Loucy (cell line): ENCODE data around the gene LRRTM1.

Experiments used
- H2AFZ ChIP-seq: fragments of 200-600 bp; sonication (generic); 2 replicates; pipeline ENCODE4 v1.6.0; 2016; ENCODE audit warnings: antibody characterized with exemption, mild to moderate bottlenecking, low read length, moderate library complexity
- H3F3A ChIP-seq: fragments of 200-600 bp; 2 replicates; pipeline ENCODE4 v1.6.0; 2016; ENCODE audit warnings: antibody characterized with exemption, low read depth, mild to moderate bottlenecking
- H3K27me3 ChIP-seq: fragments of 200-600 bp; sonication (generic); 2 replicates; pipeline ENCODE4 v1.6.1; 2014; ENCODE audit warnings: low read length, mild to moderate bottlenecking; ENCODE audit not compliant: insufficient read depth, poor library complexity, severe bottlenecking
- H3K36me3 ChIP-seq: fragments of 200-600 bp; sonication (generic); 2 replicates; pipeline ENCODE4 v1.6.1; 2016; ENCODE audit warnings: low read length; ENCODE audit not compliant: insufficient read depth
- H3K4me1 ChIP-seq: fragments of 200-600 bp; sonication (generic); 2 replicates; pipeline ENCODE4 v1.5.1; 2014; ENCODE audit warnings: low read length, mild to moderate bottlenecking; ENCODE audit not compliant: insufficient read depth, poor library complexity, severe bottlenecking
- H3K4me2 ChIP-seq: fragments of 200-600 bp; sonication (generic); 2 replicates; pipeline ENCODE4 v1.6.0; 2014; ENCODE audit warnings: antibody characterized with exemption, low read length, low read depth, mild to moderate bottlenecking; ENCODE audit not compliant: poor library complexity, severe bottlenecking
- H3K4me3 ChIP-seq: fragments of 200-600 bp; sonication (generic); 2 replicates; pipeline ENCODE4 v1.5.1; 2014; ENCODE audit warnings: low read length, mild to moderate bottlenecking, mixed read lengths; ENCODE audit not compliant: poor library complexity, severe bottlenecking
- H3K79me2 ChIP-seq: fragments of 200-600 bp; sonication (generic); 2 replicates; pipeline ENCODE4 v1.6.1; 2014; ENCODE audit warnings: low read length; ENCODE audit not compliant: insufficient read depth
- H3K9ac ChIP-seq: fragments of 200-600 bp; sonication (generic); 2 replicates; pipeline ENCODE4 v1.6.0; 2014; ENCODE audit warnings: mild to moderate bottlenecking, low read depth, low read length, moderate library complexity; ENCODE audit not compliant: poor library complexity, severe bottlenecking
- H3K9me2 ChIP-seq: fragments of 200-600 bp; sonication (generic); replicated peaks from 2 replicates; pipeline ENCODE4 v1.6.1; 2016; ENCODE audit warnings: low read depth, low read length, mixed read lengths
- H3K9me3 ChIP-seq: fragments of 200-600 bp; sonication (generic); 2 replicates; pipeline ENCODE4 v1.6.1; 2014; ENCODE audit warnings: mild to moderate bottlenecking, antibody characterized with exemption, low read length, low read depth; ENCODE audit not compliant: insufficient read depth
- H4K20me1 ChIP-seq: fragments of 200-600 bp; sonication (generic); 2 replicates; pipeline ENCODE4 v1.6.0; 2014; ENCODE audit warnings: antibody characterized with exemption, low read length, mild to moderate bottlenecking; ENCODE audit not compliant: insufficient read depth, poor library complexity, severe bottlenecking
- CTCF ChIP-seq: fragments of 200-600 bp; sonication (generic); conservative IDR thresholded peaks from 2 replicates; pipeline ENCODE4 v1.5.1; 2014; ENCODE audit warnings: mild to moderate bottlenecking, antibody characterized with exemption, low read length
- EZH2phosphoT487 ChIP-seq: fragments of 200-600 bp; IDR thresholded peaks from 2 replicates; pipeline ENCODE4 v1.6.1; 2018; ENCODE audit warnings: antibody characterized with exemption, mild to moderate bottlenecking, moderate library complexity, borderline replicate concordance

Gene LRRTM1

GRCh38 chr2:80292474-80292873 is 12.1 kb downstream of the LRRTM1 start:
- Histone ChIP-seq H3K27me3 (no peaks in the 10 kb centered on the region), H3K9me3 (no peaks in the 10 kb centered on the region), H3K9me2 (no peaks in the 10 kb centered on the region), H3K4me3 (no peak overlapping the region), H3K79me2 (no peaks in the 10 kb centered on the region), H3K4me1 (no peaks in the 10 kb centered on the region), H3K36me3 (no peaks in the 10 kb centered on the region), H3K9ac (no peak overlapping the region), H3K4me2 (no peak overlapping the region), H4K20me1 (no peaks in the 10 kb centered on the region), H2AFZ (no peak overlapping the region), H3F3A (no peaks in the 10 kb centered on the region)
- no peak for TF ChIP-seq CTCF
- TF ChIP-seq EZH2phosphoT487, result no peak

- no peaks in the 10 kb centered on the region for H3K9me2 ChIP-seq
- TF ChIP-seq EZH2phosphoT487, result no peak
- TF ChIP-seq CTCF, result no peak
- no peak overlapping the region for H3K4me3 ChIP-seq
- H4K20me1 ChIP-seq, result no peaks in the 10 kb centered on the region
- H3K79me2 ChIP-seq, result no peaks in the 10 kb centered on the region
- no peaks in the 10 kb centered on the region for H3K27me3 ChIP-seq
- no peak overlapping the region for H3K9ac ChIP-seq
- H3K4me2 ChIP-seq, result no peak overlapping the region
- no peaks in the 10 kb centered on the region for H3K36me3 ChIP-seq
- H3K4me1 ChIP-seq, result no peaks in the 10 kb centered on the region
- H2AFZ ChIP-seq, result no peak overlapping the region
- no peaks in the 10 kb centered on the region for H3K9me3 ChIP-seq
- H3F3A ChIP-seq, result no peaks in the 10 kb centered on the region
Measured at GRCh38 chr2:80291656-80292055, 12.9 kb downstream of the LRRTM1 start.

GRCh38 chr2:80288576-80288975 is 16.0 kb downstream of the LRRTM1 start:
- H3F3A ChIP-seq, result no peaks in the 10 kb centered on the region
- no peaks in the 10 kb centered on the region for H3K9me2 ChIP-seq
- H3K27me3 ChIP-seq, result no peaks in the 10 kb centered on the region
- H3K9me3 ChIP-seq, result no peaks in the 10 kb centered on the region
- no peak overlapping the region for H3K9ac ChIP-seq
- no peaks in the 10 kb centered on the region for H3K36me3 ChIP-seq
- H3K79me2 ChIP-seq, result no peaks in the 10 kb centered on the region
- H3K4me2 ChIP-seq, result no peak overlapping the region
- no peaks in the 10 kb centered on the region for H4K20me1 ChIP-seq
- TF ChIP-seq EZH2phosphoT487 (no peak), CTCF (no peak)
- no peak overlapping the region for H3K4me3 ChIP-seq
- no peak overlapping the region for H2AFZ ChIP-seq
- no peaks in the 10 kb centered on the region for H3K4me1 ChIP-seq
